Posterior cingulate gyrus (tissue), 11 donors: Measurements from ENCODE around the gene ACOT6.
"Not testable (repeated sequence)": the region's sequence is repeated elsewhere in the genome, so short reads cannot be mapped to it uniquely, and the experiment has no call there.

Experiments
- DNase-seq, 10 donors: peaks; one replicate each; pipeline versions ENCODE4 v3.0.0 to v3.0.0-alpha.2; 2020 to 2021; ENCODE audit warnings: mixed read lengths in 3 of 10
- intact Hi-C: fragments of 100-400 bp; cut with DNase I; formaldehyde crosslinking; loops from one replicate; pipeline ENCODE4 v1.15.1; 2023

The ACOT6 gene

DNA sequence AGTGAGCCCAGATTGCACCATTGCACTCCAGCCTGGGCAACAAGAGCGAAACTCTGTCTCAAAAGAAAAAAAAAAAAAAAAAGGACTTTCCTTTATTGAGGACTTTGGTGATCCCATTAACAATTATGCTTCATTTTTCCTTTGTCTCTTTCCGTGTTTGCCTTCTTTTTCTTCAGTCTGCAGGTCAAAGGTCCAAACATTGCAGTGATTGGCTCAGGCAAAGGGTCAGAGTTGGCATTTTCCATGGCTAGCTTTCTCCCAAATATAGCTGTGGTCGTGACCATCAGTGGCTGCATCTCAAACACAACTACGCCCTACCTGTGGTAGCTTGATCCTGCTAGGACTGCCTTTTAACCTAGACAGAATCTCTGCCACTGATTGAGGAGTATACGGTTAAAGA is 25.5 kb downstream of the ACOT6 start:
- DNase-seq: no peak
- intact Hi-C loops: no loop called here

- intact Hi-C loops: no loop called here
These were observed 28.6 kb downstream of the ACOT6 start for GRCh38 chr14:73640796-73641365.

GRCh38 chr14:73644531-73645247 is 32.4 kb downstream of the ACOT6 start, which contains the start of gene DNAL1:
Gene DNAL1 (plus strand): TSS chr14:73644986. CDS start chr14:73645040, 54 bp downstream.
- DNase-seq: peak; percentile 89 to 99 (median 93)
- intact Hi-C loops: no loop called here

More at GRCh38 chr14:73640796-73641365, 28.6 kb downstream of the ACOT6 start:
- DNase-seq: no peak

- no peak for DNase-seq
These were observed 32.9 kb downstream of the ACOT6 start for GRCh38 chr14:73645248-73645610.

DNA sequence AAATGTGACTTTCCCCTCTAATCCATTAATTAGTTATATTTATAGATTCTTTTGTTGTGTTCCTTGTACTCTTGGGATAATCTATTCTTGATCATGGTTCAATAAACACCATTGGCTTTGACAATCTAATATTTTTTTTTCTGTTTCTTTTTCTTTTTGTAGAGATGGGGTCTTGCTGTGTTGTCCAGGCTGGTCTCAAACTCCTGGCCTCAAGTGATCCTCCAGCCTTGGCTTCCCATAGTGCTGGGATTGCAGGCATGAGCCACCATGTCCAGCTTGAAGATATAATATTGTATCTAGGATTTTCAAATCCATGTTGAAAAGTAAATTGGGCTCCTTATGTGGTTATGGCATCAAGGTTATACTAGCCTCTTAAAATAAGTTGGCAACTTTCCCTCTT is 38.7 kb downstream of the ACOT6 start:
- DNase-seq: no peak

More at GRCh38 chr14:73645248-73645610, 32.9 kb downstream of the ACOT6 start:
- intact Hi-C loops: no loop called here

DNA sequence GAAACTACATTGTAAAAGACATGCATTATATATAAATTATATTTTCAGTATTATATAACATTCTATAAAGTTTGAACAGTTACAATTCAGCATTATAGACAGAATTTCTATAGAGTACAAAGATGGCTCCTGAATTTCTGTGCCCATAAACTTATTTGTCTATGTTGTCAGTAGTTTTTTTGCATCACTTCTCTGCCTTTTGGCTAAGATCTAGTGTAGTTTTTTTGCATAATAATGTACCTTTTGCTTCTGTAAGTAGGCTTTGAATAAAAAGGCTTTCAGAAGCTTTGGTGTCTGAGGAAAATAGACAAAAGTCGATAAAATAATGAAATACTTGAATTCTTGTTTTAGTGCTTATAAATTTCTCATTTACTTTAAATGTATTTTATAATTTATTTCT is 43.5 kb downstream of the ACOT6 start:
- DNase-seq: no peak
- intact Hi-C loops: no loop called here

More for the DNA sequence above, 38.7 kb downstream of the ACOT6 start:
- intact Hi-C loops: no loop called here

DNA sequence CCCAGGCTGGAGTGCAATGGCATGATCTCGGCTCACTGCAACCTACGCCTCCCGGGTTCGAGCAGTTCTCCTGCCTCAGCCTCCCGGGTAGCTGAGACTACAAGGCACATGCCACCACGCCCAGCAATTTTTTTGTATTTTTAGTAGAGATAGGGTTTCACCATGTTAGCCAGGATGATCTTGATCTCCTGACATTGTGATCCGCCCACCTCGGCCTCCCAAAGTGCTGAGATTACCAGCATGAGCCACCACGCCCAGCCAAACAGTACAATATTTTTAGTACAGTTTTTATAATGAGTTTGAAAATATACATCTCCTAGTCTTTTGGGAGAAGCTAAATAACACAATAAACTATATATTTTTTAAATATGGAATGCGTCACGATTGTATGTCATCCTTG is 46.9 kb downstream of the ACOT6 start:
- DNase-seq, intact Hi-C loops: not testable (repeated sequence)

DNA sequence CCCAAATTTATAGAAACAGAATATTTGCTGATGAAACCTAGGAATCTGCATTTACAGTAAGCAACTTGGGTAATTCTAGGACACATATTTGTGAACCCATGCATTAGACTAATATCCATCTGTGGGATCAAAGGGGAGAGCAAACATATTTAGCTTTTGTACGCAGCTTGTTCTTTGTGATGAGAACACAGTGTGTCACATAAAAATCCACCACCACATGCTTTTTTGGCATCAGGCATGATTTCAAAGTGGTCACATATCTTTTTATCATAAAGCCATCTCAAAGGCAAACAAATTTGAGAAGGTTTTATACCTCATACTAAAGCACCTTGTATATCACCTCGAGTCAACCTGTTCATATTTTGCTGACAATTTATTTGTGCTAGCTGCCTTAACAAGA is 48.2 kb downstream of the ACOT6 start:
- intact Hi-C loops: no loop called here
- DNase-seq: no peak

GRCh38 chr14:73661872-73662271 is 49.6 kb downstream of the ACOT6 start:
- DNase-seq: no peak
- intact Hi-C loops: no loop called here

DNA sequence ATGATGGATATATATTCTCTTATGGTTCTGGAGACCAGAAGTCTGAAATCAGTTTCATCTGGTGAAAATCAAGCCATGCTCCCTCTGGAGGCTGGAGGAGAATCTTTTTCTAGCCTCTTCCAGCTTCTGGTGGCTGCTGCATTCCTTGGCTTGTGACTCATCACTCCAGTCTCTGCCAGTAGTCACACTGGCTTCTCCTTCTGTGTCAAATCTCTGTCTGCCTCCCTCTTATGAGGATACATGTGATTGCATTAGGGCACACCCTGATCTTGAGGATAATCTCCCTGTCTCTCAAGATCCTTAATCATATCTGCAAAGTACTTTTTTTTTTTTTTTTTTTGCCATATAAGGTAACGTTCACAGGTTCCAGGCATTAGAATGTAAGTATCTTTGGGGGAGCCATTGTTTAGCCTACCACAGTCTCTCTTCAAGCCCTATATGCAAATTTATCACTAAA is 50.2 kb downstream of the ACOT6 start:
- no peak for DNase-seq
- intact Hi-C loops: no loop called here

DNA sequence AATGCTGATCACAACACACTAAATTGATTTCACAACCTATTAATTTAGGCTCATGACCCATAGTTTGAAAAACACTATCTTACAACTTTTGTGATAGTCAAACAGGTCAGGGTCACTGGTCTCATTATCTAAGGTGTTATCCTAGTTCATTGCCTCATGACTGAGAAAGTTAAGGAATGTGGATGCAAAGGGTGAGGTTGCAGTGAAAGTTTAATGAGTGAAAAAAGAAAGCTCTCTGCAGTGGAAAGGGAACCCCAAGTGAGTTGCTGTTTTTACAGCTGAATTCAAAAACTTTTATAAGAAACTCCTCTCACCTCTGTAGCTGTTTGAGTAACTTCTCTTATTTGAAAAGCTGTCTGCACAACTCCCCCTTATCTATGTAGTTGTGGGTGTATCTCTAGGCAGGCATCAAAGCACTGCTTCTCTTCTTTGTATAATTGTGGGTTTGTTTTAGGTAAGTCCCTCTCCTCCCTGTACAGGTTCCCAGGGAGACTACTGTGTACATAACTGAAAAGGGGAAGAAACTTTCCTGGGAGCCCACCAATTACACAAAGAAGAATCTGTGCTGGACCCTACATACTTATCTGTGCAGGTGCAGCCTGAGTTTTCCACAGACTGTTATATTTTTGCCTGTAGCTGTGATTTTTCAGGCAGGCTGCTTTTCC is 51.4 kb downstream of the ACOT6 start:
- no peak for DNase-seq
- intact Hi-C loops: no loop called here

DNA sequence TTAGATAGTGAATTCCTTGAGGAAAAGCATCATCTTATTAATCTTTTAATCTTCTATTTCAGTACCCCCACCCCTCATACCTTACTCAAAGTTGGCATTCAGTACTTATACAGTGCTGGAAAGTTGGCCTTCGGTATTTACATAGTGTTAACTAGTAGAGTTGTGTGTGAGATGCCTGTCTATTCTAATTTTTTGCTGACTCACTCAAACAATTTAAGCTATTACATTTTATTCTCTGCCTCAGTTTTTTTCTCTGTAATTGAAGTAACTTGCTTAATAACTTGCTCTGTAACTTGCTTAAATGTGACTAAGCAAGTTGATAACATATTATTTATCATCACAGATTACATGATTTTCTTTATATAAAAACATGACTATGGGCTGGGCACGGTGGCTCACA is 52.8 kb downstream of the ACOT6 start:
- no peak for DNase-seq
- intact Hi-C loops: no loop called here

DNA sequence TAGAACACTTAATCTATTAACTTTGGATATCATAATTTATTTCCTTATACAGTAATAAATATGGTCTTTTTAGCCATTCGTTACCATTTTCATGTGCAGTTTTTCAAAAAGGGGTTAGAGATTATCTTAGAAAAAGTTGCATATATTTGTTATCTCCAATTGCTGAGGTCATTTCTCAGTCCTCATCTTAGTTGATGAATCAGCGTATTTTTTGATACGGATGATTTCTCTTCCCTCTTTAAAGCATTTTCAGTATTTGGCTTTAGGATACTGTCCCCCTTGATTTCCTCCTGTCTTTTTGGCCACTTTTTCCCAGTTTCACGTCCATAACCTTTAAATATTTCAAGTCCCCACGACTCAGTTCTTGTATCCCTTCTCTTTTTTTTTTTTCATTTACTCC is 54.3 kb downstream of the ACOT6 start:
- no peak for DNase-seq
- intact Hi-C loops: no loop called here

GRCh38 chr14:73667854-73668253 is 55.5 kb downstream of the ACOT6 start:
- no peak for DNase-seq
- intact Hi-C loops: no loop called here
